Stimulated activated CD8-positive, alpha-beta memory T cell treated with anti-CD3 and anti-CD28 coated beads, Interleukin-4, amount 100 ng/mL, for 48 hours (primary cell): Measurements from ENCODE around the gene GEMIN2.
"Not testable (repeated sequence)": the region's sequence is repeated elsewhere in the genome, so short reads cannot be mapped to it uniquely, and the experiment has no call there.

Experiments used
- DNase-seq: peaks from one replicate; pipeline ENCODE4 v3.0.0-alpha.2; 2020

Gene GEMIN2, protein sequence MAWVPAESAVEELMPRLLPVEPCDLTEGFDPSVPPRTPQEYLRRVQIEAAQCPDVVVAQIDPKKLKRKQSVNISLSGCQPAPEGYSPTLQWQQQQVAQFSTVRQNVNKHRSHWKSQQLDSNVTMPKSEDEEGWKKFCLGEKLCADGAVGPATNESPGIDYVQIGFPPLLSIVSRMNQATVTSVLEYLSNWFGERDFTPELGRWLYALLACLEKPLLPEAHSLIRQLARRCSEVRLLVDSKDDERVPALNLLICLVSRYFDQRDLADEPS

DNA sequence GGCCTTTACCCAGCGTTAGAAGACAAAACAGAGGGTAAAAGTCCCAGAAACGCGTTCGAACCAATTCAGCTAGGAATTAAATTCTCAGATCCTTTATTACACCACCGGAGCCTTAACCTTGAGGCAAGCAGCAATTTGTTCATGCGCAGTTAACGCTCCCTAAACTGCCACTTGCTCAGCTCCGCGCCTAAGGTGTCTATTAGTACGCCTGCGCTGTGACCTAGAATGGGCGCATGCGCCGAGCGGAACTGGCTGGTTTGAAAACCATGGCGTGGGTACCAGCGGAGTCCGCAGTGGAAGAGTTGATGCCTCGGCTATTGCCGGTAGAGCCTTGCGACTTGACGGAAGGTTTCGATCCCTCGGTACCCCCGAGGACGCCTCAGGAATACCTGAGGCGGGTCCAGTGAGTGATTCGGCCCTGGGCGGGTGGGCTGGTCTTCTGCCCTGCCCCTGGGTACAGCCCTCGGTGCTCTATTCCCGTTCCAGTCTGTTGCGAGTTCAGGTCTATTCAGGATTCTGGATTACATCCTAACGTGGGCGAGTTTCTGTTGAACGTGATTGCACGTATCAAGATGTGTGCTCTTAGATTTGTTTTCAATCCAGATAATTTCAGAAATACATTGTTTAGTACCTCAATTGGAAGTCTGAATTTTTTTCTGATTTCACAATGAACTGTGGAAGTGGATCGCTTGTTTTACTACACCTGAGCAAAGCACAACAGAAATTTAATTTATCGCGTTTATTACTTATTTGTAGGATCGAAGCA is at the start of gene GEMIN2:
Gene GEMIN2 (plus strand): TSS at position 251 of the 766 bp plus-strand sequence. CDS start 16 bp downstream, at position 267.
- peak; percentile 95 for DNase-seq

GRCh38 chr14:39069169-39069805 is 44.8 kb upstream of the GEMIN2 start:
- not testable (repeated sequence) for DNase-seq

DNA sequence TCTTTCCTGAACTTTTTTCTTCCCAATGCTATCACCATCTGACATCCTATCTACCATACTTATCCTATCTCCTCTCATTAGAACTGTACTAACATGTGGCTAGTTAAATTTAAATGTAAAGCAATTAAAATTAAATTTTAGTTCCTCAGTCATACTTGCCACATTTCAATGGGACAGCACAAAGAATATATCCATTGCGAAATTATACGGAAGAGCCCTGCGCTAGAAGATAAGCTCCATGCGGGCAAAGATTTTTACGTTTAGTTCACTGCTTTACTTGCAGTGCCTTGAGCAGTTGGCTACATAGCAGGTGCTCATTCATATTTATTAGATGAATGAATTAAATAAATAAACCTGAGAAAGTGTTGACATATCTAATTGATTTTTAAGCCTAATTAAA is 44.2 kb upstream of the GEMIN2 start:
- no peak for DNase-seq

GRCh38 chr14:39071096-39071495 is 43.0 kb upstream of the GEMIN2 start:
- DNase-seq, result no peak

DNA sequence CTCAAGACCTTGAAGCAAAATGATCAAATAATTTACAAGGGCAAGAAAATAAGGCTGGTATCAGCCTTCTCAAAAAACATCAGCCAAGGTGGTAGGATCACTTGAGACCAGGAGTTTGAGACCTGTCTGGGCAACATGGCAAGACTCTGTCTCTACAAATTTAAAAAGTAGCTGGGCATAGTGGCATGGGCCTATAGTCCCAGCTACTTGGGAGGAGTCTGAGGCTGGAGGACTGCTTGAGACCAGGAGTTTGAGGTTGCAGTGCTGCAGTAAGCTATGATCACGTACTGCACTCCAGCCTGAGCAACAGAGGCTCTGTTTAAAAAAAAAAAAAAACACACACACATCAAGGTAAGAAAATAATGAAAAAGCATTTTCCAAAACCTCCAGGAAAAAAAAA is 33.2 kb upstream of the GEMIN2 start:
- DNase-seq, result no peak

DNA sequence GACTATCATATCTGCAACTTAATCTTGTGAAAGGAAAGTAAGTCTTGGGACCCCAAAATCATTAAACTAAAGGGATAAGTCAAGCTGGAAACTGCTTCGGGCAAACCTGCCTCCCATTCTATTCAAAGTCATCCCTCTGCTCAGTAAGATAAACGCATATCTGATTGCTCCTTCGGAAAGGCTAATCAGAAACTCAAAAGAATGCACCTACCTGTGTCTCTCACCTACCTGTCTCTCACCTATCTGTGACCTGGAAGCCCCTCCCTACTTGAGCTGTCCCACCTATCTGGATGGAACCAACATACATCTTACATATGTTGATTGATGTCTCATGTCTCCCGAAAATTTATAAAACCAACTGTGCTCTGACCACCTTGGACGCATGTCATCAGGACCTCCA is 31.0 kb upstream of the GEMIN2 start:
- DNase-seq, result no peak

DNA sequence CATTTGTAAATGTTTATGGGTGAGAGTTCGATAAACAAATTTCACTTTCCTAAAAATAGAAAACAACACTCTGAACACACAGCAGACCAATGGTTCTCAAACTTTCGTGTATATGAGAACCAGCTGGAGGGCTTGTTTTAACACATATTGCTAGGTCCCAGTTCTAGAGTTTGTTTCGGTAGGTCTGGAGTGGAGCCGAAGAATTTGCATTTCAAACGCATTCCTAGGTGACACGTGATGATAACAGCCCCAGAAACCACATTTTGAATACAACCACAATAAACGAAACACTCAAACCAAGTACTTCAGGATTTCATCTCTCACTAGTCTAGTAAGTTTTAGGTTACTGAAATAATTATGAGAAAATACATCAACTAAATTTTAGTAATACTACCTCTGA is 28.2 kb upstream of the GEMIN2 start:
- DNase-seq, result no peak

DNA sequence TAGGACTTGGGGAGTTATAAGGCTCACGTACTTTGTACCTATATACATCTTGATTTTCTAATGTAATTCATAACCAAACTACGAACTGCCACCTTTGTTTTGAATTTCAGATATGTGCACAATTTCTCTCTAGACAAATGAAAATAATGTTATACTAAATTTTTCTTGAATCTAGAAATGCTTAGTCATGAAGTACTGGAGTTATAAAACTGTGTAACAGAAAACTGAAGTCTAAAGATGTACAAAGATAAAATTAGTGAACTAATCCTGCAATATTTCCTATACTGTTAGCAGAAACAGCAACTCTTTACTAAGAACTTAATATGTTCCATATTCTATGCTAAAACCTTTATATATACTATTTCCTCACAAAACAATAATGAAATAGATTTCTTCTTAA is 26.6 kb upstream of the GEMIN2 start:
- DNase-seq, result no peak

DNA sequence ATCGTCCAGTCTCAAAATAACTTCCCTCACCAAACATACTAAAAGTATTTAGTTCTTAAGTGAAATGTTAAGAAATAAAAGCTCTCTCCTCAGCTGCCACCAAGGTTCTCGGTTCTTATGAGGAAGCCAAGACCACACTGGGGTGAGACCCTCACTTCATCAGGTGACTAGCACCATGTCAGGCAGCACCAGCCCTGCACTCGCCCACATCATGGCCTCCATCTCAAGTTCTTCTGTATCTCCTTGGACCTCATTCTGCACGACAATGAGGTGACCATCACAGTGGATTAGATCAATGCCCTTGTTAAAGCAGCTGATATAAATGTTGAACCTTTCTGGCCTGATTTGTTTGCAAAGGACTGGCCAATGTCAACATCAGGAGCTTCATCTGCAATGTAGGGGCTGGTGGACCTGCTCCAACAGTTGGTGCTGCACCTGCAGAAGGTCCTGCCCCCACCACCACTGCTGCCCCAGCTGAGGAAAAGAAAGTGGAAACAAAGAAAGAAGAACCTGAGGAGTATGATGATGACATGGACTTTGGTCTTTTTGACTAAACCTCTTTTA is 23.5 kb upstream of the GEMIN2 start:
- no peak for DNase-seq

- DNase-seq, result no peak
Measured at GRCh38 chr14:39091716-39092115, 22.4 kb upstream of the GEMIN2 start.

GRCh38 chr14:39094515-39094914 is 19.6 kb upstream of the GEMIN2 start:
- no peak for DNase-seq

DNA sequence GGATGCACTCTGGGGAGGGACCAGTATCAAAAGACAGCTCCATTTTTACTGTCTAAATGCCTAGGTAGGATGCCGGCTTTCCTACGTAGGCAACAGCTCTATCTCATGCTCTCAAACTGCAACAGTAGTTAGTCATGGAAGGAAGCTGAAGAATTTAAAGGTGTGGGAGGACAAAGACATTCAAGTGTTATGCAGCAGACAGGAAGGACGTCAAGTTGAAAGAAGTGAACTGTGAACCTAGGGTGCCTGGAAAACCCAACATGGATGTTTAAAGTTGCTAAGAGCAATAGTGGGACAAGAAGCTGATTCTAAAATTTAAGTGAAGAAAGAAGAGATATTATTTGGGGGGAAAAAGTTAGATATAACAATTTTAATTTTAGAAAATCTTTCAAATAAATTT is 17.0 kb upstream of the GEMIN2 start:
- no peak for DNase-seq

DNA sequence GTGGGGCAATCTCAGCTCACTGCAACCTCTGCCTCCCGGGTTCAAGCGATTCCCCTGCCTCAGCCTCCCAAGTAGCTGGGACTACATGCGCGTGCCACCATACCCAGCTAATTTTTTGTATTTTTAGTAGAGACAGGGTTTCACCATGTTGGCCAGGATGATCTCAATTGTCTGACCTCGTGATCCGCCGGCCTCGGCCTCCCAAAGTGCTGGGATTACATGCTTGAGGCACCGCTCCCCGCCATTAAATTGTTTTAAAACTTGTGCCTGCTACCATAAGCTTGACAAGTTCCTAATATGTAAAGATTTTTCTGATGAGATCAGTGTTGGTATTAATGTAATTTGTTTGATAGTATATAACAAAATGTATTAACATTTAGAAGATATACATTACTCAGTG is 14.9 kb upstream of the GEMIN2 start:
- DNase-seq, result not testable (repeated sequence)

- DNase-seq, result no peak
Measured at GRCh38 chr14:39099748-39100147, 14.4 kb upstream of the GEMIN2 start.

DNA sequence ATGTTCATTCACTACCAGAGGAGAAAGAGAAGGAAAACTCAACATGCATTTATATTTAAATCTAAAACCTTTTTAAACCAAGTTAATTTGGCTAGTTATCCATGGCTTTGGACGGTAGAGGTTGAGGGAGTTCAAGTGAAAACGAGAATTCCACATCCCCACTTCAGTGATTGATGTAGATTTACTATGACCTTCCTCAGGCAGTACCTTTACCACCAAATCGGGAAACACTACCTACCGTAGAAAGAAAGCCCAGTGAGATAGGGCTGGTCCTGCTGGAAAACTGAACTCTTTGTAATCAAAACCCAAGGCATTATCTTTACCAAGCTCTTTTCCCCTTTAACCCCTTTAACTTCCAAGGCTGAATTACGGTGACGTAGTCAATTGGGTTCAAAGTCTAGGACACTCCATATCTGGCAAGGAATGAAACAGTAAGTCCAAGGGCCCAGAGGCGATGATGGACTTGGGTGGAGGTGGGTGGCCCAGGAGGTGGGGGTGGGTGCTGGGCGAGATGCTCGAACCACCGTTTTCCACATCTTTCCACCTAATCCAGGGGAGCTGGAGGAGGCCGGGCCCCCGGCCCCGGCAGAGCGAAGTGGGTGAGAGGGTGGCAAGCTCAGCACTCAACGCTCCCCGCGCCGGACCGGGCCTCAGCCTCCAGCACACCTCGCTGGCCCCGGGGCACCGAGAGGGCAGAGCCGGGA is 11.7 kb upstream of the GEMIN2 start:
- no peak for DNase-seq

- peak; percentile 90 for DNase-seq
Measured at GRCh38 chr14:39102969-39103957, 10.9 kb upstream of the GEMIN2 start, which contains the start of gene SEC23A. Gene SEC23A, minus strand, starts transcription at chr14:39103235. Its CDS starts 7,117 bp downstream, at chr14:39096118.

GRCh38 chr14:39104078-39104801 is 9.9 kb upstream of the GEMIN2 start:
- DNase-seq, result not testable (repeated sequence)

- no peak for DNase-seq
Measured at GRCh38 chr14:39107591-39107996, 6.5 kb upstream of the GEMIN2 start.

DNA sequence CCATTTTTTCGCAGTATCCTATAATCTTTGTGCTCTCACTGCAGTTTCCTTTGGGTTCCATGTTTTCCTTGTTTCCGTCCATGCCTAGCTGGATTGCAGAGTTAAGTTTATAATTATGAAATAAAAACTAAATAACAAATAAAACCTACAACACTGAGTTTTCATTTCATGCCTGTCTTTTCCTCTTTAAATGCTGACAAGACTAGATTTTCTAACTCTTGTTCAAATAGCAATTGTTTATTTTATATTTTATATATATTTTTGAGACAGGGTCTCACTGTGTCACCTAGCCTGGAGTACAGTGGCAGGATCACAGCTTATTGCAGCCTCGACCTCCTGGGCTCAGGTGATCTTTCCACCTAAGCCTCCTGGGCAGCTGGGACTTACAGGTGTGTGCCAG is 5.3 kb upstream of the GEMIN2 start:
- no peak for DNase-seq

GRCh38 chr14:39109893-39110715 is 4.0 kb upstream of the GEMIN2 start:
- no peak for DNase-seq
